Upper lobe of left lung (tissue), 6 donors: ENCODE measurements around the gene SBNO1. TPM values are rescaled to one million over a fixed set of nuclear protein-coding genes. Genes with fewer than 3 reads are reported as not detected.
A peak's percentile ranks its signal among the peaks of the same experiment; 100 is the strongest.
"Not testable (repeated sequence)": the region's sequence is repeated elsewhere in the genome, so short reads cannot be mapped to it uniquely, and the experiment has no call there.

ENCODE experiments used
- ATAC-seq, 2 donors: fragments of 200-7000 bp; cut with Tn5 transposase; one replicate each; pipeline ENCODE4 v1.9.1; 2022; ENCODE audit warnings: mild to moderate bottlenecking in 2 of 2, moderate library complexity in 2 of 2; ENCODE audit not compliant: low FRiP score in 2 of 2
- DNase-seq, 2 donors: peaks; one replicate each; pipeline ENCODE4 v3.0.0-alpha.2; 2019 to 2020
- H3K27ac ChIP-seq, 4 donors: fragments of 200-600 bp; sonication (generic); one replicate each; pipeline ENCODE4 v1.5.1; 2016 to 2019
- H3K27me3 ChIP-seq, 4 donors: fragments of 200-600 bp; sonication (generic); one replicate each; pipeline ENCODE4 v1.5.1; 2017 to 2019
- H3K36me3 ChIP-seq, 4 donors: fragments of 200-600 bp; sonication (generic); one replicate each; pipeline ENCODE4 v1.5.1; 2016 to 2019
- H3K4me1 ChIP-seq, 4 donors: fragments of 200-600 bp; sonication (generic); one replicate each; pipeline ENCODE4 v1.5.1; 2018 to 2019
- H3K4me3 ChIP-seq, 4 donors: fragments of 200-600 bp; sonication (generic); one replicate each; pipeline ENCODE4 v1.5.1; 2017 to 2019; ENCODE audit warnings: mild to moderate bottlenecking in 2 of 4, moderate library complexity in 1 of 4
- H3K9me3 ChIP-seq, 4 donors: fragments of 200-600 bp; sonication (generic); one replicate each; pipeline ENCODE4 v1.5.1; 2018 to 2019
- CTCF ChIP-seq, 6 experiments: fragments of 450-650 bp in 4 of 6; fragments of 200-600 bp in 2 of 6; sonication (generic) in 2 of 6; IDR thresholded peaks; one replicate each; pipeline ENCODE4 v1.5.1; 2016 to 2019; ENCODE audit warnings: antibody characterized with exemption in 6 of 6
- EP300 ChIP-seq, 4 donors: sonication (generic); formaldehyde crosslinking; IDR thresholded peaks; one replicate each; pipeline ENCODE4 v1.5.1; 2017; ENCODE audit warnings: antibody characterized with exemption in 4 of 4, control low read depth in 2 of 4
- POLR2A ChIP-seq, 4 donors: fragments of 450-650 bp; IDR thresholded peaks; one replicate each; pipeline ENCODE4 v1.5.1; 2016 to 2017; ENCODE audit warnings: antibody characterized with exemption in 4 of 4, mild to moderate bottlenecking in 2 of 4
- POLR2AphosphoS5 ChIP-seq, 2 donors: sonication (generic); formaldehyde crosslinking; IDR thresholded peaks; one replicate each; pipeline ENCODE4 v1.5.1; 2017; ENCODE audit warnings: antibody characterized with exemption in 2 of 2
- WGBS, 2 donors: methylation state at CpG; one replicate each; pipeline ENCODE4 v1.1.5; 2017 to 2018; 5-methylcytosine and 5-hydroxymethylcytosine counted together
- total RNA-seq, 6 donors: library from RNA; depleted of rRNA in 4 of 6; stranded (reverse); fragments of >200 nt in 4 of 6; gene quantifications; one replicate each; pipeline versions ENCODE4 v1.1.0 to v1.2.1, GENCODE V29; 2016 to 2021
- donor health status: DM: no; HTN: no; CAD: no; lungs with moderate emphysema.
- donor health status: DM: no; HTN: yes; CAD: no; lungs with severe emphysema.

Gene SBNO1
- total RNA-seq, 6 donors from 2014 or later: 7.5 to 25.2 (median 20.3) TPM

GRCh38 chr12:123250471-123251383 lies 113.9 kb downstream of the SBNO1 start:
- DNase-seq: peak in 1 of 2 donors; percentile 90
- H3K27me3 ChIP-seq: no peaks in the 10 kb centered on the region
- peak; percentile 26 to 75 for ATAC-seq
- peak overlapping the region; percentile 64 to 82 (median 70) for H3K27ac ChIP-seq
- no peak overlapping the region for H3K4me3 ChIP-seq
- H3K9me3 ChIP-seq: no peaks in the 10 kb centered on the region
- 59% methylated on average over 5 to 13 of the region's 13 CpGs for WGBS, 2 donors
- peaks cover 17 to 26% (median 22%) of the 10 kb centered on the region in 4 donors for H3K4me1 ChIP-seq
- TF ChIP-seq EP300 (IDR thresholded peaks at IDR 0.05): no peak
- peak in 1 of 4 donors; percentile 44 for TF ChIP-seq POLR2A (IDR thresholded peaks at IDR 0.05)
- H3K36me3 ChIP-seq: peaks cover 8 to 37% (median 22%) of the 10 kb centered on the region in 4 donors

DNA sequence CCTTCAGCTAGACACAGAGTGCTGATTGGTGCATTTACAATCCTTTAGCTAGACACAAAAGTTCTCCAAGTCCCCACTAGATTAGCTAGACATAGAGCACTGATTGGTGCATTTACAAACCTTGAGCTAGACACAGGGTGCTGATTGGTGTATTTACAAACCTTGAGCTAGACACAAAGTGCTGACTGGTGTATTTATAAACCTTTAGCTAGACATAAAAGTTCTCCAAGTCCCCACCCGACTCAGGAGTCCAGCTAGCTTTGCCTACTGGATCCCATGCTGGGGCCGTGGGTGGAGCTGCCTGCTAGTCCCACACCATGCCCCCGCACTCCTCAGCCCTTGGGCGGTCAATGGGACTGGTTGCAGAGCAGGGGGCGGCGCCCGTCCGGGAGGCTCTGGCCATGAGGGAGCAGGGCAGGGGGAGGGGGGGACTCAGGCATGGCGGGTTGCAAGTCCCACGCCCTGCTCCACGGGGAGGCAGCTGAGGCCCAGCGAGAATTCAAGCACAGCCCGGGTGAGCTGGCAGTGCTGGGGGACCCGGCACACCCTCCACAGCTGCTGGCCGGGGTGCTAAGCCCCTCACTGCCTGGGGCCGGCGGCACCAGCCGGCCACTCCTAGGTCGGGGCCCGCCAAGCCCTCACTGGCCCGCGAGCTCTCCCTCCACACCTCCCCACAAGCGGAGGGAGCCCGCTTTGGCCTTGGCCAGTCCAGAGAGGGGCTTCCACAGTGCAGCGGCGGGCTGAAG lies 115.5 kb downstream of the SBNO1 start:
- not testable (repeated sequence) for ATAC-seq, H3K27me3 ChIP-seq, H3K9me3 ChIP-seq, H3K27ac ChIP-seq, H3K4me3 ChIP-seq
- Histone ChIP-seq H3K4me1 (peaks cover 18 to 26% (median 22%) of the 10 kb centered on the region in 4 donors), H3K36me3 (peaks cover 6 to 22% (median 8%) of the 10 kb centered on the region in 4 donors)
- WGBS, 2 donors: 98% methylated on average over 18 of the region's 26 CpGs; no CpG with 5 or more reads in 1 of the 2 donors
- peak in 1 of 2 donors; percentile 80 for DNase-seq

DNA sequence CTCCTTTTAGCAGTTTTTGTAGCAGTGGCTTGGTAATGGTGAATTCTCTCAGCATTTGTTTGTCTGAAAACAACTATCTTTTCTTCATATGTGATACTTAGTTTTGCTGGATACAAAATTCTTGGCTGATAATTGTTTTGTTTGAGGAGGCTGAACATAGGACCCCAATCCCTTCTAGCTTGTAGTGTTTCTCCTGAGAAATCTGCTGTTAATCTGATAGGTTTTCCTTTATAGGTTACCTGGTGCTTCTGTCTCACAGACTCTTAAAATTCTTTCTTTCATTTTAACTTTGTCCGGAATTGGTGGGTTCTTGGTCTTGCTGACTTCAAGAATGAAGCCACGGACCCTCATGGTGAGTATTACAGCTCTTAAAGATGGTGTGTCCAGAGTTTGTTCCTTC lies 116.5 kb downstream of the SBNO1 start:
- Histone ChIP-seq H3K36me3 (peaks cover 0 to 11% (median 0%) of the 10 kb centered on the region in 4 donors), H3K4me1 (peaks cover 18 to 27% (median 23%) of the 10 kb centered on the region in 4 donors)
- H3K9me3 ChIP-seq, H3K27ac ChIP-seq, H3K4me3 ChIP-seq, ATAC-seq, H3K27me3 ChIP-seq, DNase-seq: not testable (repeated sequence)
- WGBS, 2 donors: 96 to 100% methylated on average over 2 of the region's 2 CpGs

DNA sequence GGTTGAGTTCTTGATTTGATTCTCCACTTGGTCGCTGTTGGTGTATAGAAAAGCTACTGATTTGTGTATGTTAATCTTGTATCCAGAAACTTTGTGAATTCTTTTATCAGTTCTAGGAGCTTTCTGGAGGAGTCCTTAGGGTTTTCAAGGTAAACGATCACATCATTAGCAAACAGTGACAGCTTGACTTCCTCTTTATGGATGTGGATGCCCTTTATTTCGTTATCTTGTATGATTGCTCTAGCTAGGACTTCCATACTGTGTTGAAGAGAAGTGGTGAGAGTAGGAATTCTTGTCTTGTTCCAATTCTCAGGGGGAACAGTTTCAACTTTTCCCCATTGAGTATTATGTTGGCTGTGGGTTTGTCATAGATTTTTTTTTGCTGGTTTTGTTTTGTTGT lies 119.0 kb downstream of the SBNO1 start:
- no peak for DNase-seq
- ATAC-seq: no peak
- WGBS, 2 donors: 77 to 81% methylated on average over 3 of the region's 3 CpGs
- Histone ChIP-seq H3K27ac (no peak overlapping the region), H3K4me3 (no peak overlapping the region), H3K36me3 (peaks cover 0 to 10% (median 2%) of the 10 kb centered on the region in 4 donors), H3K4me1 (peaks cover 13 to 22% (median 17%) of the 10 kb centered on the region in 4 donors), H3K27me3 (no peaks in the 10 kb centered on the region), H3K9me3 (no peaks in the 10 kb centered on the region)
- no peak for TF ChIP-seq POLR2A (IDR thresholded peaks at IDR 0.05)
- TF ChIP-seq EP300 (IDR thresholded peaks at IDR 0.05): no peak
- TF ChIP-seq POLR2AphosphoS5 (IDR thresholded peaks at IDR 0.05): no peak
- no peak for TF ChIP-seq CTCF (IDR thresholded peaks at IDR 0.05)

DNA sequence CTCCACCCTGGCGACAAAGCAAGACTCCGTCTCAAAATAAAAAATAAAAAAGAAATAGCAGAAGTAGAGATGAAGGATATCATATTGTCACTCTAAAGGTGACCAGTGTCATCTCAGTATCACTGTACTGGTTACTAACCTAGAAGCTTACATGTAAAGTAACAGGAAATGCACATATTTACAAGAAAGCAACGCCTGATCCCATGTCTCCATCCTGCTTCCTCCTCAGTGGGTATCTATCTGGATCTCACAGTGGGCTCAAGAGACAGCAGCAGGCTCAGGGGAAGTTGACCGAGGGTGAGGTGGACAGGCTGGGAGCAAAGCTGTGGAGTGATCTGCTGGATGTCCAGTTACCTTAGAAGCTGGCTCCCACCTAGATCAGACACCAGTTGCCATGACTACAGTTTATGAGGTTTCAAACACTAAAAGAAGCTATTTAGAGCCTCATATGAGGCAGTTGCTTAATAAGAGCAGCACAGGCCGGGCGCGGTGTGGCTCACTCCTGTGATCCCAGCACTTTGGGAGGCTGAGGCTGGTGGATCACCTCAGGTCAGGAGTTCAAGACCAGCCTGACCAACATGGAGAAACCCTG lies 120.9 kb downstream of the SBNO1 start:
- TF ChIP-seq POLR2AphosphoS5 (IDR thresholded peaks at IDR 0.05) (no peak), POLR2A (IDR thresholded peaks at IDR 0.05) (no peak), CTCF (IDR thresholded peaks at IDR 0.05) (no peak), EP300 (IDR thresholded peaks at IDR 0.05) (no peak)
- no peaks in the 10 kb centered on the region for H3K9me3 ChIP-seq
- WGBS, 2 donors: 66 to 72% methylated on average over 7 of the region's 7 CpGs
- no peak overlapping the region for H3K27ac ChIP-seq
- ATAC-seq: no peak
- H3K4me3 ChIP-seq: no peak overlapping the region
- H3K27me3 ChIP-seq: no peaks in the 10 kb centered on the region
- H3K4me1 ChIP-seq: peaks cover 10 to 18% (median 13%) of the 10 kb centered on the region in 4 donors
- H3K36me3 ChIP-seq: peaks cover 0 to 5% (median 2%) of the 10 kb centered on the region in 4 donors
- no peak for DNase-seq
